Osteocyte (in vitro differentiated cells): ENCODE data around the gene MARF1. TPM values are rescaled to one million over a fixed set of nuclear protein-coding genes. Genes with fewer than 3 reads are reported as not detected.

ENCODE experiments used
- DNase-seq: peaks from one replicate; pipeline ENCODE4 v3.0.0; 2021; ENCODE audit warnings: mixed read lengths; ENCODE audit not compliant: unreplicated experiment; ENCODE audit errors: extremely low spot score
- H3K27ac Mint-ChIP-seq: one replicate; pipeline ENCODE4 v1.8.0; 2021; ENCODE audit warnings: mild to moderate bottlenecking, mixed read lengths; ENCODE audit not compliant: unreplicated experiment
- H3K27me3 Mint-ChIP-seq: one replicate; pipeline ENCODE4 v1.8.0; 2021; ENCODE audit warnings: mixed read lengths; ENCODE audit not compliant: unreplicated experiment
- H3K36me3 Mint-ChIP-seq: one replicate; pipeline ENCODE4 v1.8.0; 2021; ENCODE audit warnings: mixed read lengths; ENCODE audit not compliant: unreplicated experiment
- H3K4me1 Mint-ChIP-seq: one replicate; pipeline ENCODE4 v1.8.0; 2021; ENCODE audit warnings: mixed read lengths; ENCODE audit not compliant: unreplicated experiment
- H3K4me3 Mint-ChIP-seq: one replicate; pipeline ENCODE4 v1.8.0; 2021; ENCODE audit warnings: mild to moderate bottlenecking, moderate library complexity, mixed read lengths; ENCODE audit not compliant: unreplicated experiment
- H3K9me3 Mint-ChIP-seq: one replicate; pipeline ENCODE4 v1.8.0; 2021; ENCODE audit warnings: mixed read lengths; ENCODE audit not compliant: unreplicated experiment
- CTCF ChIP-seq: fragments of 200-600 bp; sonication (generic); IDR thresholded peaks from 2 replicates; pipeline ENCODE4 v1.5.0; 2021; ENCODE audit warnings: antibody characterized with exemption, mild to moderate bottlenecking, moderate library complexity
- total RNA-seq: library from RNA; stranded (reverse); gene quantifications from 2 replicates; pipeline ENCODE4 v1.2.1, GENCODE V29; 2021

The MARF1 gene
- total RNA-seq, 1 donor from 2014 or later = 83.0 TPM

- H3K27me3 Mint-ChIP-seq = no peaks in the 10 kb centered on the region
- no peak overlapping the region for H3K4me3 Mint-ChIP-seq
- DNase-seq = no peak
- peaks cover 5% of the 10 kb centered on the region for H3K36me3 Mint-ChIP-seq
- no peaks in the 10 kb centered on the region for H3K9me3 Mint-ChIP-seq
- TF ChIP-seq CTCF = no peak
- H3K4me1 Mint-ChIP-seq = no peaks in the 10 kb centered on the region
- H3K27ac Mint-ChIP-seq = no peak overlapping the region
Observed at GRCh38 chr16:15545544-15545943, 97.4 kb downstream of the MARF1 start.

- H3K4me3 Mint-ChIP-seq = no peak overlapping the region
- H3K36me3 Mint-ChIP-seq = peaks cover 5% of the 10 kb centered on the region
Observed at GRCh38 chr16:15544405-15544804, 98.5 kb downstream of the MARF1 start.

More at GRCh38 chr16:15544405-15544804, 98.5 kb downstream of the MARF1 start:
- Mint-ChIP-seq H3K27ac (no peak overlapping the region), H3K4me1 (no peaks in the 10 kb centered on the region), H3K27me3 (no peaks in the 10 kb centered on the region), H3K9me3 (no peaks in the 10 kb centered on the region)
- TF ChIP-seq CTCF = no peak
- DNase-seq = no peak

Other genes starting within 250 kb of the MARF1 start
- 0.47 and 1.3 TPM in 2 replicates for gene MPV17L, start 247.4 kb downstream of the MARF1 start, total RNA-seq
- gene BMERB1, start 208.6 kb downstream of the MARF1 start, total RNA-seq = 47.5 and 47.9 TPM in 2 replicates
- gene NDE1, start 7.1 kb upstream of the MARF1 start, total RNA-seq = 41.0 and 45.4 TPM in 2 replicates
- gene MYH11, start 213.9 kb upstream of the MARF1 start, total RNA-seq = 1.9 and 2.0 TPM in 2 replicates
- 24.3 and 31.2 TPM in 2 replicates for gene CEP20, start 245.4 kb upstream of the MARF1 start, total RNA-seq